HG02759 (cell line): ENCODE data around the gene USO1.
"Not testable (repeated sequence)": the region's sequence is repeated elsewhere in the genome, so short reads cannot be mapped to it uniquely, and the experiment has no call there.

ENCODE experiments used
- ATAC-seq: cut with Tn5 transposase; IDR thresholded peaks from one replicate; pipeline ENCODE4 v1.9.1; 2021; ENCODE audit warnings: mild to moderate bottlenecking, moderate library complexity; ENCODE audit not compliant: unreplicated experiment

The USO1 gene

DNA sequence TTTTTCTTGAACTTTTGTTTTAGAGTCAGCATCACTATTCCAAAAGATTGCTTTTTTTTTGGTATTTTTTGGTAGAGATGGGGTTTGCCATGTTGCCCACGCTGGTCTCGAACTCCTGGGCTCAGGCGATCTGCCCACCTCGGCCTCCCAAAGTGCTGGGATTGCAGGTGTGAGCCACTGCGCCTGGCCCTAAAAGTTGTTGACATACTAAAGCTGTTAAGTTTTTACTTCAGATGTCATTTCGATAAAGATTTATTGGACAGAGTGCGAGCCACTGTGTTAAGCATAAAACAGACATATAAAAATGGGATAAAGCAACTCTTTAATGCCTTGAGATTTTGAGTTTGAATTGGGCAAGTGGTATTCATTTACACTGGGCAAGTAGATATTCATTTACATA is 28.3 kb downstream of the USO1 start:
- no peak for ATAC-seq

DNA sequence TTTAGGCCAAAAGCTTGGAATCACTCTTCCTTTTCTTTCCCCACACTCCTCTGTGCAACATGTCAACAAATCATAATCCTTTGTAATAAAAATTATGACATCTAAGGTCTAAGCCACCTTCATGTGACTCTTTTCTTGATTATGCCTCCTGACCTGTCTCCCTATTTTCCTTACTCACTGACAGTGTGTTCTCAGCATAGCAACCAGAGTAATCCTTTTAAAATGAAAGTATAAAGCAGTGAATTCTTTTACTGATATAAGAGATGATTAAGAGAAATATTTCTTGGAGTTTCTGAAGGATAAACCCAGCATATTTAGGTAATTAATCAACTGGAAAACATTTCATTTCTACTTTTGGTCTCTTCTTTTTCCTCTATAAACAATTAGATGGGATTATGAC is 44.7 kb downstream of the USO1 start:
- no peak for ATAC-seq

GRCh38 chr4:75771607-75772006 is 47.2 kb downstream of the USO1 start:
- no peak for ATAC-seq

GRCh38 chr4:75777589-75777988 is 53.2 kb downstream of the USO1 start:
- ATAC-seq = no peak

DNA sequence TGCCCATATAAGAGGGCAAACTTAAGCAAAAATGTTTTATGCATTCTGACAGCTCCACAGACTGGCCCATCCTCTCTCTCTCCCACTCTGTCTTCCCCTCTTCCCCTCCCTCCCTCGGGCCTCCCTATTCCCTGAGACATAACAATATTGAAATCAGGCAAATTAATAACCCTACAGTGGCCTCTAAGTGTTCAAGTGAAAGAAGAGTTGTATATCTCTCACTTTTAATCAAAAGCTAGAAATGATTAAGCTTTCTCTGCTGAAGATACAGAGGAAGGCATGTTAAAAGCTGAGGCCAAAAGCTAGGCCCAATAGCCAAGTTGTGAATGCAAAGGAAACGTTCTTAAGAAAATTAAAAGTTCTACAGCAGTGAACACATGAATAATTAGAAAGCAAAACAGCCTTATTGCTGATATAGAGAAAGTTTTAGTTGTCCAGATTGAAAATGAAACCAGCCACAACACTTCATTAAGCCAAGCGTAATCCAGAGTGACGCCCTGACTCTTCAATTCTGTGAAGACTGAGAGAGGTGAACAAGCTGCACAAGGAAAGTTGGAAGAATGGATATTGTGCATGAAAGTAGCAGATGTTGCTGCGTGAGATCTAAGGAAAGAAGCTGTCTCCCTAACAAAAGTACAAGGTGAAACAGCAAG is 54.9 kb downstream of the USO1 start:
- ATAC-seq = no peak

DNA sequence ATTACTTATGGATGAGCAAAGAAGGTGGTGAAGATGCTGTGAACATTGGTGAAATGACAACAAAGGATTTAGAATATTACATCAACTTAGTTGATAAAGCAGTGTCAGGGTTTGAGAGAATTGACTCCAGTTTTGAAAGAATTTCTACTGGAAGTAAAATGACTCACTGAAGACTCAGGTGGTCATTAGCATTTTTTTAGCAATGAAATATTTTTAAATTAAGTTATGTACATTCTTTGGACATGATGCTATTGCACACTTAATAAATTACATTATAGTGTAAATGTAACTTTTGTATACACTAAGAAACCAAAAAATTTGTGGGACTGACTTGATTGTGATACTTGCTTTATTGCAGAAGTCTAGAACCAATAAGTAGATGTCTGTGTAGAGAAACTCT is 56.9 kb downstream of the USO1 start:
- no peak for ATAC-seq

GRCh38 chr4:75786526-75786925 is 62.1 kb downstream of the USO1 start:
- peak; percentile 51 for ATAC-seq

DNA sequence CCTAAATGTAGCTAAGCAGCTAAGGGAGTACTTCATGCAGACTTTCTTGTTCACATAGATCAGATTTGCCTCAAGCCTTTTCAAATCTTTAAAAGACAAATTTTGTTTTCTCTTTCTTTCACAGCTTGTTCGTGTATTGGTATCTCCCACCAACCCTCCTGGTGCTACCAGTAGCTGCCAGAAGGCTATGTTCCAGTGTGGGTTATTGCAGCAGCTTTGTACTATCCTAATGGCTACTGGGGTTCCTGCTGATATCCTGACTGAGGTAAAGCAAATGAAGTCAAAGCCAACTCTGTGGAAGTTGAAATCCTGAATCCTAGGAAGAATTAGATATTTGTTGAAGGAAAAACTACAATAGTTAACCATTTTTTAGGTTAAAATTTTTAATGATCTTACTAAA is 62.6 kb downstream of the USO1 start:
- ATAC-seq = peak; percentile 34

- ATAC-seq = no peak
Measured at GRCh38 chr4:75790024-75790423, 65.6 kb downstream of the USO1 start.

DNA sequence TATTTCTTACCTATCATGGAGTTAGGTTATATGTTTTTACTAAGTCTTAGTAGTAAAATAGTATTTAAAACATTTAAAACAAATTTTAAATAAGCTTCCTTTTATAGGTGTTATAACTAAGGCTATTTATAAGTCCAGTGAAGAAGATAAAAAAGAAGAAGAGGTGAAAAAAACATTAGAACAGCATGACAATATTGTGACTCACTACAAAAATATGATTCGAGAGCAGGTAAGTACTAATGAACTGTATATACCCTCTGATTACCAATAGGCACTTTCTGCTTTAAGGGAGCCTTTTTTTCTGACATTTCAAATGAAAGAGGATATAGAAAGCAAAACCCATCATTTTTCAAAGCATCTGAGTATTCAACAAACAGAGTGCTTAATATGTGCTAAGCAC is 76.6 kb downstream of the USO1 start:
- ATAC-seq = no peak

DNA sequence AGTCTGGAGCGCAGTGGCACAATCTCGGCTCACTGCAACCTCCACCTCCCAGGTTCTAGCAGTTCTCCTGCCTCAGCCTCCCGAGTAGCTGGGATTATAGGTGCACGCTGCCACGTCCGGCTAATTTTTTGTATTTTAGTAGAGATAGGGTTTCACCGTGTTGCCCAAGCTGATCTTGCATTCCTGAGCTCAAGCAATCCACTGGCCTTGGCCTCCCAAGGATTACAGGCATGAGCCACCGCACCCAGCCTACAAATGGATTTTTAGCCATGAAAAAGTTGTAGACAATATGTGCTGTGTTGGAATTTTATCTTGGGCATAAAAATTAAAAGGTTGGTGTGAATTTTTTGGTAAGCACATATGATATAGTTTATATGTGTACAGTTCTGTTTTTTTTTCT is 81.7 kb downstream of the USO1 start:
- not testable (repeated sequence) for ATAC-seq

GRCh38 chr4:75817901-75818300 is 93.5 kb downstream of the USO1 start:
- ATAC-seq = no peak

DNA sequence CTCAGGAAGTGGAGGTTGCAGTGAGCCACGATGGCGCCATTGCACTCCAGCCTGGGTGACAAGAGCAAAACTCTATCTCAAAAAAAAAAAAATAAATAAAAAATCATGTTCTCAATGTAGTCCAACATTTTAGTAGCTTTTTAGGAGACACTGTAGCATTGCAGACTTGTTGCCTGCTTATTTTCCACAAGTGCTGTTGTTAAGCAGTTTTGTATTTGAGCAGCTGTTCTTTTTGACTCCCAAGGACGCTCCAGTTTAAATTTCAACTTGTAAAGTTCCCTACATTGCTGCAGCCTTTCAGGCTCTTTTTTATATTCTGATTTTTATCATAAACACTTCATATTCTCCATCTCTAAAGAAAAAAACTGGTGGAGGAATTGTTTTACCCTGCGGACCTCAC is 94.7 kb downstream of the USO1 start:
- ATAC-seq = no peak

- no peak for ATAC-seq
Measured at GRCh38 chr4:75820197-75820596, 95.8 kb downstream of the USO1 start.

GRCh38 chr4:75820676-75821075 is 96.3 kb downstream of the USO1 start:
- ATAC-seq = no peak

DNA sequence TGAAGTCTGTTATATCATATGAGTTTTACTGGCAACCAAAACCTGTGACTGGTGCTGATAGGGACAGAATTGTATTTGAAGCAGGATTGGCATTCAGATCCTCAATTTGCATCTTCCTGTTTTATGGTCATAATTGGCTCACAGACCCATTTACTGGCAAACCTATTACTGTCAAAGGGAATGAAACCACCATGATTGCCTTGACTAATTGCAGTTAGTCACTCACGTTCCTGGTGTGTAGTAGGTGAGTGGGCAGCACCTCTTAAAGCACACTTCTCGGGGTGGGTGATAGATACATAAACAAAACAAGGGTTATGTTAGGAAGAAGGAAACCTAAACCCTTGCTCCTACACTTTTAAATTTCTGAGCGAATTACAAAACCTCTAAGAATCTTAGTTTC is 96.8 kb downstream of the USO1 start:
- ATAC-seq = no peak

DNA sequence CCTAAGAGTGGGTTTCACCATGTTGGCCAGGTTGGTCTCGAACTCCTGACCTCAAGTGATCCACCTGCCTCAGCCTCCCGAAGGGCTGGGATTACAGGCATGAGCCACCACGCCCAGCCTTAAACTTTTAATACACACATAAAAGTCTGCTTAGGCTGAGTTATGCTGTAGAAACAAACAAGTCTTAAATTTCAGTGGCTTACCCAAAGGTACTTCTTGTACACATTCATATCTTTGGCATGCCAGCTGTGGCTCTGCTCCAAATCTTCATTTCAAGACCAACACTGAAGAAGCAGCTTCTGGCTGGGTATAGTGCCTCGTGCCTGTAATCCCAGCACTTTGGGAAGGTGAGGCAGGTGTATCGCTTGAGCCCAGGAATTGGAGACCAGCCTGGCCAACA is 97.6 kb downstream of the USO1 start:
- no peak for ATAC-seq

DNA sequence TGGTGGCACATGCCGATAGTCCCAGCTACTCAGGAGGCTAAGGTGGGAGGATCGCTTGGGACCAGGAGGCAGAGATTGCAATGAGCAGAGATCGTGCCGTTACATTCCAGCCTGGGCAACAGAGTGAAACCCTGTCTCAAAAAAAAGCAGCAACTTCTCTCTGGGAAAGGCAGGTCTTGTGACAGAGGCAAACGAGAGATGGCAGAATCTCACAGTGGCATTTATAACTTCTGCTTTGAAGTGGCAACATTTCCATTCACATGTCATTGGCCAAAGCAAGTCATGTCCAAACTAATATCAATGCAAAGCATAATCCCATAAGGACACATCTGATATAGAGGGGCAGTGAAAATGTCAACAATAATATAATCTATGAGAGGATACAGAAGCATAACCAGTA is 98.0 kb downstream of the USO1 start:
- no peak for ATAC-seq

DNA sequence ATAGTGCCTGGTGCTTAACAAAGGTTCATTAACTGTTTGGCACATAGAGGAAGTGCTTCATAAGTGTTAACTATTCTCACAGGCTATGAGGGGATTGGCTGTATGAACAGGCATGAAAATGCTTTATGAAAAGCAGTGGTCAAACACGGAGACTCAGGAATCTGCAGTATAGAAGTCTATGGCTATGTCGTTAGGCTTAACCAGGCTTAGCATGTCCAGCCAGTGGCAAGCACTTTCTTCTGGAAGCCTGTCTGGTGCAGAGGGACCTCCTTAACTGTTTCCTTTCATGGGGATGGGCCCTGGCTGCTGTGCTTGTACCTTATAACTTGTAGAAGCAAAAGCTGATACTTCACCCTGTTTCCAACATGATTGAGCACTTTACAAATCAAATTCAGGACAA is 99.4 kb downstream of the USO1 start:
- no peak for ATAC-seq

- ATAC-seq = no peak
Measured at GRCh38 chr4:75830906-75831305, 106.5 kb downstream of the USO1 start.

GRCh38 chr4:75831856-75832405 is 107.6 kb downstream of the USO1 start:
- no peak for ATAC-seq

GRCh38 chr4:75834095-75834771 is 109.9 kb downstream of the USO1 start:
- ATAC-seq = no peak

DNA sequence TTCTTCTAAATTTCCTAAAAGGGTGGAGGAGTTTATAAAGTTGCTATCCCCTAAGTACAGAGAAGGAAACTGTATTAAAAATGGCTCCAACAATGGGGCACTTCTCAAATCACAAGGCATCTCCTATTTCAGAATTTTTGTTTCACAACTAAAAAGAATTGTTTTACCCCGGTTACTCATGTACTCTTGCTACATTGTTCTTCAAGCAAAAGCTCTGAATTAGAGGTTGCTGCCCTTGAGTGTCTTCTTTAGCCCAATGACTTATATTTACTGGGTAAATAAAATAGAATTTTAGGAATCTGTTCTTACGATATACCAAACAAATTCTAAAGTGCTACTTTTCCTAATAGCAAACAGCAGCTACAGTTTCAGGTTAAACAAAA is 110.4 kb downstream of the USO1 start:
- no peak for ATAC-seq
